Activated CD4-positive, CD25-positive, alpha-beta regulatory T cell (primary cell): ENCODE data around the gene INMT.

Experiments
- DNase-seq, 4 experiments: peaks; one replicate each; lab custom pipeline; 2025; lab: John Stamatoyannopoulos, UW

Gene INMT

GRCh38 chr7:30728591-30729100, 23.3 kb upstream of the INMT start:
- no peak for DNase-seq

GRCh38 chr7:30729642-30730041, 22.3 kb upstream of the INMT start:
- no peak for DNase-seq

GRCh38 chr7:30730097-30730496, 21.8 kb upstream of the INMT start:
- DNase-seq, result no peak

GRCh38 chr7:30730996-30731395, 20.9 kb upstream of the INMT start:
- no peak for DNase-seq

GRCh38 chr7:30731581-30731980, 20.4 kb upstream of the INMT start:
- no peak for DNase-seq

GRCh38 chr7:30732606-30733005, 19.3 kb upstream of the INMT start:
- no peak for DNase-seq

GRCh38 chr7:30733216-30733615, 18.7 kb upstream of the INMT start:
- DNase-seq, result no peak

GRCh38 chr7:30733691-30734090, 18.2 kb upstream of the INMT start:
- DNase-seq, result no peak

- DNase-seq, result no peak
These were observed 17.4 kb upstream of the INMT start for GRCh38 chr7:30734497-30734896.

GRCh38 chr7:30735631-30736030, 16.3 kb upstream of the INMT start:
- DNase-seq, result no peak

- DNase-seq, result no peak
These were observed 15.6 kb upstream of the INMT start for GRCh38 chr7:30736291-30736690.

- no peak for DNase-seq
These were observed 13.7 kb upstream of the INMT start for GRCh38 chr7:30738026-30738915.

GRCh38 chr7:30739691-30740090, 12.2 kb upstream of the INMT start:
- no peak for DNase-seq

GRCh38 chr7:30740417-30741181, 11.3 kb upstream of the INMT start:
- peak; percentile 51 to 61 (median 55) for DNase-seq

- DNase-seq, result no peak
These were observed 10.6 kb upstream of the INMT start for GRCh38 chr7:30741289-30741688.

- no peak for DNase-seq
These were observed 8.4 kb upstream of the INMT start for GRCh38 chr7:30743371-30744074.

GRCh38 chr7:30744075-30744417, 7.9 kb upstream of the INMT start:
- no peak for DNase-seq

GRCh38 chr7:30745261-30745941, 6.5 kb upstream of the INMT start:
- no peak for DNase-seq

- no peak for DNase-seq
These were observed 1.9 kb upstream of the INMT start for GRCh38 chr7:30750010-30750409.

- no peak for DNase-seq
These were observed 968 bp upstream of the INMT start for GRCh38 chr7:30750683-30751650.

GRCh38 chr7:30752484-30752883, 549 bp downstream of the INMT start:
- DNase-seq, result no peak
